ENCODE data around the gene CAMTA1. TPM values are rescaled to one million over a fixed set of nuclear protein-coding genes. Genes with fewer than 3 reads are reported as not detected.

Gene CAMTA1
- total RNA-seq, 2 donors from 2014 or later = 100 to 102 TPM

GRCh38 chr1:7095343-7095964 lies 310.2 kb downstream of the CAMTA1 start:
- Histone ChIP-seq H3K4me3 (no peak overlapping the region), H3K36me3 (no peaks in the 10 kb centered on the region), H3K9me3 (no peaks in the 10 kb centered on the region), H3K4me1 (replicated peaks) (no peaks in the 10 kb centered on the region), H3K27me3 (replicated peaks; ENCODE audit: insufficient read depth) (peaks cover 3% of the 10 kb centered on the region), H3K27ac (no peak overlapping the region)
- DNase-seq (ENCODE audit: low spot score) = no peak
- TF ChIP-seq POLR2AphosphoS5 (IDR thresholded peaks at IDR 0.05) (no peak), POLR2A (IDR thresholded peaks at IDR 0.05) (no peak)
- TF ChIP-seq, protein P1, sequence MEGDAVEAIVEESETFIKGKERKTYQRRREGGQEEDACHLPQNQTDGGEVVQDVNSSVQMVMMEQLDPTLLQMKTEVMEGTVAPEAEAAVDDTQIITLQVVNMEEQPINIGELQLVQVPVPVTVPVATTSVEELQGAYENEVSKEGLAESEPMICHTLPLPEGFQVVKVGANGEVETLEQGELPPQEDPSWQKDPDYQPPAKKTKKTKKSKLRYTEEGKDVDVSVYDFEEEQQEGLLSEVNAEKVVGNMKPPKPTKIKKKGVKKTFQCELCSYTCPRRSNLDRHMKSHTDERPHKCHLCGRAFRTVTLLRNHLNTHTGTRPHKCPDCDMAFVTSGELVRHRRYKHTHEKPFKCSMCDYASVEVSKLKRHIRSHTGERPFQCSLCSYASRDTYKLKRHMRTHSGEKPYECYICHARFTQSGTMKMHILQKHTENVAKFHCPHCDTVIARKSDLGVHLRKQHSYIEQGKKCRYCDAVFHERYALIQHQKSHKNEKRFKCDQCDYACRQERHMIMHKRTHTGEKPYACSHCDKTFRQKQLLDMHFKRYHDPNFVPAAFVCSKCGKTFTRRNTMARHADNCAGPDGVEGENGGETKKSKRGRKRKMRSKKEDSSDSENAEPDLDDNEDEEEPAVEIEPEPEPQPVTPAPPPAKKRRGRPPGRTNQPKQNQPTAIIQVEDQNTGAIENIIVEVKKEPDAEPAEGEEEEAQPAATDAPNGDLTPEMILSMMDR (IDR thresholded peaks at IDR 0.05) = no peak
- intact Hi-C loops (cut with DNase I) = no loop called here
- 76% methylated on average over 12 of the region's 12 CpGs for WGBS

- Histone ChIP-seq H3K4me1 (replicated peaks) (no peaks in the 10 kb centered on the region), H3K4me3 (no peak overlapping the region), H3K27me3 (replicated peaks; ENCODE audit: insufficient read depth) (peaks cover 3% of the 10 kb centered on the region), H3K36me3 (no peaks in the 10 kb centered on the region), H3K9me3 (no peaks in the 10 kb centered on the region), H3K27ac (no peak overlapping the region)
- DNase-seq (ENCODE audit: low spot score) = no peak
- WGBS = 89% methylated on average over 21 of the region's 21 CpGs
- TF ChIP-seq, protein P1 (IDR thresholded peaks at IDR 0.05) = no peak
- TF ChIP-seq POLR2AphosphoS5 (IDR thresholded peaks at IDR 0.05) (no peak), POLR2A (IDR thresholded peaks at IDR 0.05) (no peak)
- intact Hi-C loops (cut with DNase I) = no loop called here
These were observed 312.8 kb downstream of the CAMTA1 start for GRCh38 chr1:7097938-7098592.

DNA sequence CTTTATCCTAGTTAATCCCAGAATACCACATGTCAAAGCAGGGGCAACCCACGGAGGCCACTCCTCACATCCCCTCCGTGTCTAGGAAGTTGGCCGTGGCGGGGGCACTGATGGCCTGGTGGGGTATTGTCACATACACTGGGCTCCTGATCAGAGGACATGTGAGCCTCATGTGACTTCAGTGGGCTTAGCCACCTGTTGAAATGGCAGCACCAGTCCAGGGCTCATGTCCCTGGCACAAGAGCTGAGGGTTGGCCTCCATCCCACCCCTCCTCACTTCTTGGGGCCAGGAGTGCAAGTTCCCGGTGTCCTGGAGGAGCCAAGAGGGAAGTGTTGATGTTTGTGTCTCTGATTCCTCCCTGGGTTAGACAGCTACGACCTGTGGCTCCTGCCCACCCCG lies 313.4 kb downstream of the CAMTA1 start:
- no peaks in the 10 kb centered on the region for H3K9me3 ChIP-seq
- H3K4me1 ChIP-seq (replicated peaks) = no peaks in the 10 kb centered on the region
- H3K4me3 ChIP-seq = no peak overlapping the region
- intact Hi-C loops (cut with DNase I) = no loop called here
- peaks cover 3% of the 10 kb centered on the region for H3K27me3 ChIP-seq (replicated peaks; ENCODE audit: insufficient read depth)
- TF ChIP-seq, protein P1 (IDR thresholded peaks at IDR 0.05) = no peak
- TF ChIP-seq POLR2A (IDR thresholded peaks at IDR 0.05) = no peak
- TF ChIP-seq POLR2AphosphoS5 (IDR thresholded peaks at IDR 0.05) = no peak
- DNase-seq (ENCODE audit: low spot score) = no peak
- H3K27ac ChIP-seq = no peak overlapping the region
- WGBS = 76% methylated on average over 7 of the region's 7 CpGs
- H3K36me3 ChIP-seq = no peaks in the 10 kb centered on the region

GRCh38 chr1:7100479-7100878 lies 315.2 kb downstream of the CAMTA1 start:
- intact Hi-C loops (cut with DNase I) = no loop called here
- WGBS = 75% methylated on average over 8 of the region's 8 CpGs
- no peaks in the 10 kb centered on the region for H3K4me1 ChIP-seq (replicated peaks)
- H3K9me3 ChIP-seq = no peaks in the 10 kb centered on the region
- DNase-seq (ENCODE audit: low spot score) = no peak
- H3K4me3 ChIP-seq = no peak overlapping the region
- TF ChIP-seq POLR2AphosphoS5 (IDR thresholded peaks at IDR 0.05) (no peak), POLR2A (IDR thresholded peaks at IDR 0.05) (no peak)
- TF ChIP-seq, protein P1 (IDR thresholded peaks at IDR 0.05) = no peak
- no peak overlapping the region for H3K27ac ChIP-seq
- no peaks in the 10 kb centered on the region for H3K36me3 ChIP-seq
- H3K27me3 ChIP-seq (replicated peaks; ENCODE audit: insufficient read depth) = peaks cover 3% of the 10 kb centered on the region

GRCh38 chr1:7101187-7101586 lies 315.9 kb downstream of the CAMTA1 start:
- Histone ChIP-seq H3K4me3 (no peak overlapping the region), H3K27ac (no peak overlapping the region), H3K4me1 (replicated peaks) (no peaks in the 10 kb centered on the region), H3K36me3 (no peaks in the 10 kb centered on the region), H3K27me3 (replicated peaks; ENCODE audit: insufficient read depth) (peaks cover 3% of the 10 kb centered on the region), H3K9me3 (no peaks in the 10 kb centered on the region)
- DNase-seq (ENCODE audit: low spot score) = no peak
- 91% methylated on average over 5 of the region's 5 CpGs for WGBS
- TF ChIP-seq POLR2AphosphoS5 (IDR thresholded peaks at IDR 0.05) (no peak), POLR2A (IDR thresholded peaks at IDR 0.05) (no peak)
- TF ChIP-seq, protein P1 (IDR thresholded peaks at IDR 0.05) = no peak
- intact Hi-C loops (cut with DNase I) = no loop called here

Data from prostate gland (tissue), 2 donors.